Inflammatory macrophage (primary cell): Measurements from ENCODE around the gene UBE2O.

Experiments used
- DNase-seq, 2 donors: peaks; one replicate each; pipeline ENCODE4 v3.0.0-alpha.2; 2020 to 2022

The UBE2O gene

DNA sequence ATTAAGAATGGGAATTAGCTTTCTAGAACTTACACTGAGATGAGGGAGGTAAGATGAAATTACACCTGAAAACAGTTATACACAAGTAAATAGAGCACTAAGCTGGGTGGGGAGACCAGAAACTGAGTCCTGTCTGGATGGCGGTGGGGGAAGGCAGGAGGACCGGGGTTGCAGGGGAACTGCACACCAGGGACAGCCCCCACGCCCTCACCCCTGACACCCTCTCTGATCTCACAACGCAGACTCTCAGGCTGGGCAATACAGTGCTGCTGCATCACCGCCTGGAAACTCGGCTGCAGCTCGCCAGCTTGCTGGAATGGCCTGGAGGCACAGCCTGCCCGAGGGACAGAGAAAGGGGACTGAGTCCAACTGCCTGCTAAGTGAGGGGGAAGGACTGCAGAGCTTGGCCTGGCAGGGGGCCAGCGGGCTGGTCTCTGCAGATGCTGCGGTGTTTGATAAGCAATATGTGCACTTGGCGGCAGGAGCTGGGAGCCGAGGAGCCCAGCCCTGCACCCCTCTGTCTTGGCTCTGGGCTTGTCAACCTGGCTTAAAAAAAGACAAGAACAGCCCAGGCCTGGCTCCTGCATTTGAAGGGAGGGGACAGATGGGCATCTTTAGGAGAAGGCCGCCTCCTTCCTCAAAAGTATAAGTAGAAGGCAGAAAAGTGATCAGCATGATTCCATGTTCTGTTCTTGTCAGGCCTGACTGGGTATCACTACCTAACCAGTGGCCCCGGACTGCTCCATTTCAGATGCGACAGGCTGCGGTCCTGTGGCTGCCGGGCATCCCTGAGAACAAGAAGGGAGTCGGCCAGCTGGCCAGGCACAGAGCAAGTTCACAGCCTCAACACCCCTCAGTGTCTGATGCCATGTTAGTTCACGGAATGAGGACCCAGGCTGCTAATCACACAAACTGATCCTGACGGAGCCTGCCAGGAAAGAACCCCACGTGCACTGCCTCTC is 38.3 kb downstream of the UBE2O start:
- no peak for DNase-seq

DNA sequence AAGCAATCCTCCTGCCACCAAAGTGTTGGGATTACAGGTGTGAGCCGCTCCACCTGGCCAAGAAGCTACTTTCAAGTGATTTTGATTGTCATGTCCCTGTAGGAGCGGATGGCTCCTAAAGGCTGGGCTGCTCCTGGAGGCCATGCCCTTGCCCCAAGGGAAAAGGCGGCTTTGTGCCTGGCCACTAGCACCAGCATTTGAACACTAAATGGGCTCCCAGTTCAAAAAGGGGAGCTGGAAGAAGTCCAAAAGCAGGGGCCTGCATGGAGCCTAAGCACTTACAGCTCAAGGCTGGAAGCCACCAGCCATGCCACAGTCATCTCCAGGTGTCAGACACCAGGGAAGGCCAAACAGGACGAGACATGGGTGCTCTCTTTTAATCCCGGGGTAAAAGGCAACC is 41.7 kb downstream of the UBE2O start:
- DNase-seq: no peak

DNA sequence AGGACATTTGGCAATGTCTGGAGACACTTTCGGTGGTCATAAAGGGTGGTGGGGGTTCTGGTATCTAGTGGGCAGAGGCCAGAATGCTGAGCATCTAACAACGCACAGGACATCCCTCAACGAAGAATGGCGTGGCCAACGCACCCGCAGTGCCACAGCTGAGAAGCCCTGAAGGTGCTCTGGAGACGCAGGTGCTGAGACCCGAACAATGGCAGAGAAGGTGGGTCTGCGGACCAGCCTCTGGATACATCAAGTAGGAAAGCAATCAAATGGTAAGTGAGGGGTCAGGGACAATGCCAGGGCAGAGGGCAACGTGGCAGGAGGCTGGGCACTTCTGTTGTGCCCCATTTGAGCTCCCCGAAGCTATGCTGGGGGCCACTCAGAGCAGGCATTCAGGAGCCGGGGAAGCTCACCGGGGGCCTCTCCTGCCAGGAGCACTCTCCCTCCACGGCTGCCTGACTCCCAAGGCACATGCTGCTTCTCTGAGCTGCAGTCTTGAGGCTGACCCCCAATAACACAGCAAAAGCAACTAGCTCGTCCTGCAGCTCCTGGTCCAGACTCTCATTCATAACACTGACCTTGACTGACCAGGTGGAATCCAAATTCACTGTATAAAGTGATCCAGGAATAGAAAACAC is 42.5 kb downstream of the UBE2O start:
- no peak for DNase-seq

DNA sequence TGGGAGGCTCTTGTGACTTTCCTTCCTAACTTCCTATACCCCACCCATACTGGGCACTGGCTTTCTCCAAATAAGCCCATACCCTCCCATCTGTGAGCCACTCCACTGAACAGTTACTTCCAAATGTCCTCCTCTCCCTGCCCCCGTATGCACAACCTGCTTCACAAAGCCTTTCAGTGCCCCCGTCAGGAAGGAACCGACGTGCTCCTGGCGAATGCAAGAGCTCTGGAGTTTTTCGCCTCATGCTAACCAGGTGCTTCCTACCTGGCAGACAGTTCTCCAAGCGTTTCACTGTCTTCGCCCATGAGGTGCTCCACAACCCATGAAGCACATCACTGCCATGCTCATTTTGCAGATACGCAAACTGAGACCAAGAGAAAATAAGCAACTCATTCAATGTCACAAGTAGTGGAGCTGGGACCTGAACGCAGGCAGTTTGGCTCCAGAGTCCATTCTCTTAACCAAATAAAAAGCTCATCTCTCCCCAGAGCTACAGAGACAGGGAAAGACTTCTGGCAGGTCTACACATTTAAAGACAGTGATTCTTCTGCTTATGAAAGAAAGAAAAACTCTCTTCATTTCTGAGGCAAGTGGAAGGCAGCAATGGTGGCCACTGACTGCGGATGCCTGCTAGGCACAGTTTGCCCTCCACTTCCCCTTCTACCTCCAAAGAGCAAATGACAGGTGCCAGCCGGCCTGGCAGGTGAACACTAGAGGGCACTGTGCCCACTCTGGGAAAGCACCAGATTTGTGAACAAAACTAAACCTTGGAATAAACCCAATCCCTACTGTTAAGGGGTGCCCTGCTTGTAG is 44.7 kb downstream of the UBE2O start:
- DNase-seq: peak; percentile 9 to 26

DNA sequence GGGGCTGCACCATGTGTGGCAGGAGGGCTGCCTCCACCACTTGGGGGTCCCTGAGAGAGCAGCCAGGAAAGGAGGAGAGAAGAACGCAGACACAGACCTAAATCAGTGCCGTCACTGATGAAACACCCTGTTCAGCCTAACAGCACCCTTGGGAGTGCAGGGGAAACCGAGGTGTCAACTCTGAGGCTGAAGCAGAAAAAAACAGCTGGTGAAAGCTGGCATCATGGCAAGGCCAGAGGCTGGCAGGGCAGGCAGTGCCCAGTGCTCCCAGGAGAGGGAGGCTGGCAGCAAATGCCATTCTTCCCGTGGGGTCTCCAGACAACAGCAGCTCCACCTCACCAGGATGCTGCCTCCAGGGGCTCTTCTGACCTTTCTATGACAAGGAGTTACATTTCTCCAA is 45.4 kb downstream of the UBE2O start:
- DNase-seq: no peak

DNA sequence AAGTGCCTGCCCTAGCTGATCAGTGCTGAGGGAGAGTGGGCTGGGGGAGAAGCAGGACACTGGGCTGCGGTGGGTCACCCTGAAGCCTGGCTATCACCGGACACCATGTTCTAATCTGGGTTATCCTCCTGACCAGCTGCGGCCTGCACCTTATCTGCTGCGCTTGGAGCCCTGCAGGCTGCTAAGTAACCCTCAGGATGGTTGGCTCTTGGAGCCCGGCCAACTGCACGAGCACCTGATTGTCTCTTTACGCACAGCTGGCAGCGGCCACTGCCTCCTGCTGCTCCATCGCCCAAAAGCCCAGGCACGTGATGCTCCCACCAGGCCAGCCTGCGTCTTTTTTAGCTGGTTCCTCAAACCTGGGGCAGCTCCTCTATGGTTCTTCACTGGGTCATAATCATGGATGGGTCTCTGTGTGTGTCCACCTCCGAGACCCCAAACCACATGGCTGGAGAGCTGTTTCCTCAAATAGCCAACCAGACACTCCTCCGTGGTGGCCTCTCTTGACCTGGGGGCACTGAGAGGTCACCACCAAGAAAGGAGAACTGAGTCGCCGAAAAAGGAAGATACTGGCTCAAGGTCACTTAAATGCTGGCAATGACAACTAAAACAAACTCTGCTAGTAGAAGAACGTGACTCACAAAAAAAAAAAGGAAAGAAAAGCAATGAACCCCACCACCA is 46.8 kb downstream of the UBE2O start:
- DNase-seq: peak; percentile 74 to 83

GRCh38 chr17:76405607-76405966 is 47.4 kb downstream of the UBE2O start:
- no peak for DNase-seq

DNA sequence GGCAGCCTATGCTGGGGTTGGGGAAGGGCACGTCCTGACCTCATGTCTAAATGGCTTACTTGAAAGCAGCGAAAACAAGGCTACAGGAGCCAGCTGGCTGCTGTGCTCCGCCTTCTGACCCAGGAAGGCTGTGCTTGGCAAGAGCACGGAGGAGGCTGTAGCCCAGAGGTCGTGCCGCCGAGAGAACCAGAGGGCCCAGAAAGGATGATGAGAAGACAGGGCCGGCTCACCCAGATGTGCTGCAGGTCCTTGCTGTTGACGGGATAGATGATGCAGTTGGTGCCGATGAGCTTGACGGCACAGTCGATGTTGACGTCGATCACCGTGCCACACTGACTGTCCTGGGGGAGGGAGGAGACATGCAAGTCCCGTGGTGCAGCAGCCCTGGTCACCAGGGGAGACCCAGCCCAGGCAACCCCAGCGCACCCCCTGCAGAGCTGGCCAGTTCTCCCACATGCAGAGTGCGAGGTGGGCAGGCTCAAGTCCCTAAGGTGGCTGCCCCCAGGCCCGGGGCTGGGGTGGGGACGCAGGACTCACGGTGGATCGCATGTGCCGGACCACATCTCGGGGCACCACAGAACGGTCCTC is 47.9 kb downstream of the UBE2O start:
- DNase-seq: no peak

DNA sequence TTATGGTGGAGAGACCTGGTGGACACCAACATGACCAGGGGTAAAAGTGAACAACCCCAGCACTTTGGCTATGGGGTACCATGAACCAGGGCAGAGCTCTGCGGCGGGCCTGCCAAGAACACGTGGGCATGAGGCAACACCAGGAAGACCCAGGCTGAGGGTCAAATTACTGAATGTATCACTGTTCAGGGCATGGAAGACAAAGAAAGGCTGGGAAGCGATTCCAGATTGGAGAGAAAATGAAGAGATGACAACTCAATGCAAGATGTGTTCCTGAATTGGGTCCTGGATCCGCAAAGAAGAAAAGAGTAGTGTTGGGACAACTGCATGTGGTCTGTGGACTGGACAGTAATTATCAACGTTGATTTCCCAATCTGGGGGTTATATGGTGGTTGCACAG is 48.7 kb downstream of the UBE2O start:
- DNase-seq: no peak

DNA sequence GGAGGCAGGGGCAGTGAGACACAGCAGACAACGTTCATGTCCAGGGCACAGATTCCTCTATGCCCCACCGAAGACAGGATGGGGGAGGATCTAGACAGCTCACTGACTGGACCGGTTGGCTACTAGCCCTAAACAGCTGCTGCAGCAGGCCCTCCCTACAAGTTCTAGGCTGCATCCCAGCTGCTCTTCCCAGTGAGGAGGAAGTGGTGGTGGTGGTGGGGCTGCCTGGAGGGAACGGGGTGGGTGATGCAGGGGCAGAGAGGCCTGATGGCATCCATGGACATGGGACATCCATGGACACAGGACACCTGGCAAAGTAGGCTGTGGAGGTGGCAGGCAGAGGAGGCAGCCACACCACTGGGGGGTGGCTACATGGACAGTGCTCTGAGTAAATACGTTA is 50.2 kb downstream of the UBE2O start:
- no peak for DNase-seq

GRCh38 chr17:76399175-76400172 is 53.5 kb downstream of the UBE2O start:
- DNase-seq: no peak

- DNase-seq: no peak
Observed at GRCh38 chr17:76398523-76399174, 54.3 kb downstream of the UBE2O start.

GRCh38 chr17:76397687-76398522 is 55.0 kb downstream of the UBE2O start:
- DNase-seq: peak; percentile 89 to 90

- no peak for DNase-seq
Observed at GRCh38 chr17:76397184-76397583, 55.8 kb downstream of the UBE2O start.

GRCh38 chr17:76395980-76396379 is 57.0 kb downstream of the UBE2O start:
- DNase-seq: no peak

- DNase-seq: no peak
Observed at GRCh38 chr17:76394166-76394565, 58.8 kb downstream of the UBE2O start.

- DNase-seq: no peak
Observed at GRCh38 chr17:76391200-76391715, 61.7 kb downstream of the UBE2O start.

GRCh38 chr17:76390003-76390421 is 62.9 kb downstream of the UBE2O start:
- DNase-seq: no peak
